Large intestine (tissue), 3 donors: ENCODE measurements around the gene SHROOM3. TPM values are rescaled to one million over a fixed set of nuclear protein-coding genes. Genes with fewer than 3 reads are reported as not detected.

Source experiments
- DNase-seq, 2 donors: peaks; one replicate each; pipeline versions ENCODE4 v3.0.0 to v3.0.0-alpha.2; 2013
- H3K27ac ChIP-seq: one replicate; pipeline ENCODE4 v1.5.1; 2013; ENCODE audit warnings: low read length
- H3K27me3 ChIP-seq: 2 replicates; pipeline ENCODE4 v1.6.1; 2013; ENCODE audit warnings: low read length; ENCODE audit not compliant: control insufficient read depth, insufficient read depth
- H3K36me3 ChIP-seq: 2 replicates; pipeline ENCODE4 v1.6.1; 2013; ENCODE audit warnings: low read length; ENCODE audit not compliant: control insufficient read depth, insufficient read depth
- H3K4me1 ChIP-seq: one replicate; pipeline ENCODE4 v1.6.1; 2013; ENCODE audit warnings: low read length; ENCODE audit not compliant: control insufficient read depth, insufficient read depth
- H3K4me3 ChIP-seq: one replicate; pipeline ENCODE4 v1.5.1; 2013; ENCODE audit warnings: low read length
- H3K9me3 ChIP-seq: one replicate; pipeline ENCODE4 v1.6.1; 2013; ENCODE audit warnings: mild to moderate bottlenecking, low read depth, low read length, moderate library complexity; ENCODE audit not compliant: control insufficient read depth
- WGBS: methylation state at CpG from one replicate; pipeline ENCODE4 v1.1.5; 2013; ENCODE audit warnings: low lambda C conversion rate; ENCODE audit not compliant: insufficient coverage; 5-methylcytosine and 5-hydroxymethylcytosine counted together
- polyA plus RNA-seq: library from polyadenylated mRNA; unstranded; fragments of 120-200 nt; gene quantifications from one replicate; pipeline ENCODE4 v1.2.1, GENCODE V29; 2013

Gene SHROOM3
- polyA plus RNA-seq, 1 donor, result 27.8 TPM

- peak overlapping the region; percentile 78 for H3K27ac ChIP-seq
- no peaks in the 10 kb centered on the region for H3K9me3 ChIP-seq
- peaks cover 40% of the 10 kb centered on the region for H3K4me1 ChIP-seq
- peak; percentile 61 to 78 for DNase-seq
- no peaks in the 10 kb centered on the region for H3K36me3 ChIP-seq
- no peaks in the 10 kb centered on the region for H3K27me3 ChIP-seq
- peak overlapping the region; percentile 71 for H3K4me3 ChIP-seq
- 40% methylated on average over 1 of the region's 12 CpGs for WGBS
Measured at GRCh38 chr4:76690011-76690905, 255.2 kb downstream of the SHROOM3 start.

DNA sequence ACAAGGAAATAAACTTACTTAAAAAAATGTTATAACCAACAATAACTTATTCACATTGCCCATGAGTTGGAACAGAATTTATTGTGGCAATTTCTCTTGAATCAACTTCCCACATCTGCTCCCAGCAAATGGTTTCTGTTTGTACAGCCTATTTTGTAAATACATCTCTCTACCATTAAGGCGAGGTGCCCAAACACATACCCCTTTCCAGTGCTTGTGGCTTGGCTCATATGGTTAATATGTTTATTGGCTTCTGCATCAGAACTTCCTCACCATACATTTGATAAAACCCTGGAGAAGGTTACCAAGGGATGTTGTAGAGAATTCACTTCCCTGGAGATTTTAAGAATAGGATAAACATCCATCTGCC lies 255.9 kb downstream of the SHROOM3 start:
- WGBS, result no CpG with 5 or more reads among the region's 1 CpG
- H3K27me3 ChIP-seq, result no peaks in the 10 kb centered on the region
- peaks cover 42% of the 10 kb centered on the region for H3K4me1 ChIP-seq
- H3K27ac ChIP-seq, result peak overlapping the region; percentile 78
- H3K4me3 ChIP-seq, result peak overlapping the region; percentile 71
- H3K36me3 ChIP-seq, result peaks cover 2% of the 10 kb centered on the region
- peak in 1 of 2 donors; percentile 67 for DNase-seq
- H3K9me3 ChIP-seq, result no peaks in the 10 kb centered on the region

DNA sequence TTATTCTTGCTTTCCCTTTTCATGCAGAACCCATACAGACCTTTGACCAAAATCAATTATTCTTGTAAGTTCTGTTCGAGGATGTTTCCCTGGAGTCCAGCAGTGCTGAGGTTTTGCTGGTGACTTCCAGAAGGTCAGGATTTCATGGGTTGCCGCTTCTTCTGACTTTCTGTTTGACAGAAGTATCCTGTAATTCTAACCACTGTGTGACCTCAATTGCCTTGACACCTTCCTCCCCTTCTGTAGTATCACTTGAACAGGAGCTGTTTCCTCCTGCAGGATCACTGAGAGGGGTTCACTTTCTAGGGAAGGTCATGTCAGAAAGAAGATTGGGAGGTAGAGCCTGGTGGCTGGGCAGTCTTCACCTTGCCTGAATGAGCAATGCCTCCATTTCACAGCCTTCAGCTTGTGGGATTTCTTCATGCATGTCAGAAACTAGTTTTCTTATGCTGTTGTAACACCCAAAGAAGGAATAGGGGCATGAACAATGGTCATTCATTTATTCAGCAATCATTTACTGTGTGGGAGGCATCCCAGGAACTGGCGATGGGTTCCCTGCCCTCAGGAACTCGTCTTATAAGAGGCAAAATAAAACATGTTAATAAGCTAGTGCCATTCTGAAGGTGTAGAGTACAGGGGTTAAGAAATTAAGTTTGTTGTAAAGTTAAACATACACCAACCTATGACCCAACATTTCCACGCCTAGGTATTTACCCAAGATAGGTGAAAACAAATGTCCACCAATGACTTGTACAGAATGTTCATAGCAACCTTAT lies 257.0 kb downstream of the SHROOM3 start:
- peak in 1 of 2 donors; percentile 70 for DNase-seq
- Histone ChIP-seq H3K27ac (peak overlapping the region; percentile 78), H3K9me3 (no peaks in the 10 kb centered on the region), H3K4me1 (peaks cover 49% of the 10 kb centered on the region), H3K27me3 (no peaks in the 10 kb centered on the region), H3K36me3 (peaks cover 5% of the 10 kb centered on the region), H3K4me3 (no peak overlapping the region)
- 30% methylated on average over 2 of the region's 5 CpGs for WGBS

GRCh38 chr4:76692761-76693160 lies 257.7 kb downstream of the SHROOM3 start:
- H3K4me1 ChIP-seq, result peaks cover 41% of the 10 kb centered on the region
- H3K36me3 ChIP-seq, result peaks cover 5% of the 10 kb centered on the region
- no peaks in the 10 kb centered on the region for H3K9me3 ChIP-seq
- DNase-seq, result no peak
- 100% methylated on average over 1 of the region's 2 CpGs for WGBS
- H3K27me3 ChIP-seq, result no peaks in the 10 kb centered on the region
- H3K4me3 ChIP-seq, result no peak overlapping the region
- peak overlapping the region; percentile 78 for H3K27ac ChIP-seq

GRCh38 chr4:76694056-76694455 lies 259.0 kb downstream of the SHROOM3 start:
- Histone ChIP-seq H3K9me3 (no peaks in the 10 kb centered on the region), H3K27me3 (no peaks in the 10 kb centered on the region), H3K27ac (no peak overlapping the region), H3K36me3 (peaks cover 5% of the 10 kb centered on the region), H3K4me3 (no peak overlapping the region), H3K4me1 (peaks cover 31% of the 10 kb centered on the region)
- no peak for DNase-seq
- 80% methylated on average over 1 of the region's 1 CpG for WGBS

DNA sequence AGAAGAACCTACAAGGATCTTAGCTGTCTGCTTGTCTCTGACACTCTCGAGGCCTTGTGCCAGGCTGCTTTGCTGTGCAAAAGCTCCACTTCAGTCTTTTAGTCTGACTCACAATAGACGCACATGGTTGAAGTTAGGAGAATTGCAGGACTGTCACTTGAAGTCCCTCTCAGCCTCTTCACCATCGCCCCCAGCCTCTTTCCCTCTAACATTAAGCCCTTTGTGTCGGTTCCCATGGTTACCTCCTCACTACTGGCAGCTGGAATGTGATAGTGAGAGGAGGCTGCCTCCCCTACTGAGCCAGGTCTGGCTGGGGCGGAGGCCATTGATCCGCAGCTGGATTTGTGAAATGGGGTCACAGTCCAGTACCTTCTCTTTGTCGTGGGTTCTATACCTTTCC lies 261.1 kb downstream of the SHROOM3 start:
- DNase-seq, result no peak
- Histone ChIP-seq H3K9me3 (no peaks in the 10 kb centered on the region), H3K27ac (no peak overlapping the region), H3K36me3 (peaks cover 5% of the 10 kb centered on the region), H3K4me3 (no peak overlapping the region), H3K27me3 (no peaks in the 10 kb centered on the region), H3K4me1 (peaks cover 26% of the 10 kb centered on the region)
- 50% methylated on average over 2 of the region's 7 CpGs for WGBS

DNA sequence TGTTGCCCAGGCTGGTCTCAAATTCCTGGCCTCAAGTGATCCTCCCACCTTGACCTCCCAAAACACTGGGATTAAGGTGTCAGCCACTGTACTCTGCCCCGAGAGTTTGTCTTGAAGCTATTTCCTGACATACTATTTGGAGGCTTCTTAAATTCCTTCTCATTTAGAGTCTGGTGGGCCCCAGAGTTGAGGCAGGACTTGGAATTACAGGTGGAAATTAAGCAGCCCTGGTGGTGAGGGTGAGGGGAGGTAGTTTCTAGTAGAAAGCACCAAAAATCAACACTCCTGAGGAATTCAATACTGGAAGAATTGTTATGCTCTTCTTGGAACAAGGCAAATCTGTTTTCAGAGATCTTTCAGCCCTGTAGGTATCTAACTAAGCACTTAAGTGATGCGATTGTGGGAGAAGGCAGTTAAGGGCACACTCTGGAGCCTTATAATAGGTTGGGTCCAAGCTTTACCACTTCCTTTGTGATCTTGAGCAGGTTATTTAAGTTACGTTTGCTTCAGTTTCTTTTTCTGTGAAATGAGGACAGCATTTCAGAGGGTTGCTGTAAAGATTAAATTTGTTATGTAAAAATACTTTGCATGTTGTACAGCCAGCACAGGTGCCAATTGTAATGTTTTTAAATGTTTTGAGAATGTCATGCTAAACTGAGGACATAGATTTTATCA lies 262.2 kb downstream of the SHROOM3 start:
- Histone ChIP-seq H3K9me3 (no peaks in the 10 kb centered on the region), H3K27me3 (no peaks in the 10 kb centered on the region), H3K4me1 (peaks cover 26% of the 10 kb centered on the region), H3K27ac (no peak overlapping the region), H3K4me3 (no peak overlapping the region), H3K36me3 (peaks cover 5% of the 10 kb centered on the region)
- no peak for DNase-seq
- 67% methylated on average over 1 of the region's 3 CpGs for WGBS

- Histone ChIP-seq H3K4me1 (peaks cover 28% of the 10 kb centered on the region), H3K27me3 (no peaks in the 10 kb centered on the region), H3K36me3 (peaks cover 5% of the 10 kb centered on the region), H3K4me3 (no peak overlapping the region), H3K9me3 (no peaks in the 10 kb centered on the region), H3K27ac (no peak overlapping the region)
- no peak for DNase-seq
- WGBS, result no CpG with 5 or more reads among the region's 1 CpG
Measured at GRCh38 chr4:76698141-76698540, 263.1 kb downstream of the SHROOM3 start.

DNA sequence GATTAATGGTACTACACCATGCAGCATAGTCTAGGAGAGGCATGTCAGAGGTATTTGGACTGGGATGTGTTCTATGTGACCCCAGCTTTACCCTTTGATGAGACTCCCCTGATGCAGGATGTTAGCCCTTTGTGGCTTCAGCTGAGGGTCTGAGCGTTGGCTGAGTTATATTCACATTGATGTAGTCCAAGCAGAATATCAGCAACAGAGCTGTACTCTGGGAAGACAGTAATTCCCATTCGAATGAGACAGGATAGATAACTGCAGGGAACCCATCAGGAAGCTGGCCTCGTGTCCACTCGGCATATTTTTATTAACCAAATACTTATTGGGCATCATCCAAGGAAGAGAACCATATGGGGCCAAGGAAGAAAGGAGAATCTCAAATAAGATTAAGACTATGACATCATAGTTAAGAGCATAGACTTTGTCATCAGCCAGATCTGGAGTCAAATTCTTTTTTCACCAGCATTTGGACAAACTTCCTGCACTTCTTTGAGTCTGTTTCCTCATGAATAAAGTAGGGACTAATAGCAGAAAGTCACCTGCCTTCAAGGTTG lies 264.8 kb downstream of the SHROOM3 start:
- no peaks in the 10 kb centered on the region for H3K27me3 ChIP-seq
- no peak for DNase-seq
- H3K27ac ChIP-seq, result no peak overlapping the region
- no peaks in the 10 kb centered on the region for H3K9me3 ChIP-seq
- H3K4me1 ChIP-seq, result peaks cover 42% of the 10 kb centered on the region
- WGBS, result no CpG with 5 or more reads among the region's 4 CpGs
- H3K4me3 ChIP-seq, result no peak overlapping the region
- H3K36me3 ChIP-seq, result peaks cover 5% of the 10 kb centered on the region
